GM19023 (cell line): ENCODE results near the gene LZTS3.
"Not testable (repeated sequence)": the region's sequence is repeated elsewhere in the genome, so short reads cannot be mapped to it uniquely, and the experiment has no call there.

Experiments
- ATAC-seq: cut with Tn5 transposase; IDR thresholded peaks from one replicate; pipeline ENCODE4 v1.9.1; 2021; ENCODE audit warnings: mild to moderate bottlenecking, moderate library complexity; ENCODE audit not compliant: unreplicated experiment

Gene LZTS3

GRCh38 chr20:3168829-3169590 lies 4.3 kb downstream of the LZTS3 start:
- ATAC-seq = no peak

GRCh38 chr20:3168079-3168828 lies 5.1 kb downstream of the LZTS3 start:
- no peak for ATAC-seq

DNA sequence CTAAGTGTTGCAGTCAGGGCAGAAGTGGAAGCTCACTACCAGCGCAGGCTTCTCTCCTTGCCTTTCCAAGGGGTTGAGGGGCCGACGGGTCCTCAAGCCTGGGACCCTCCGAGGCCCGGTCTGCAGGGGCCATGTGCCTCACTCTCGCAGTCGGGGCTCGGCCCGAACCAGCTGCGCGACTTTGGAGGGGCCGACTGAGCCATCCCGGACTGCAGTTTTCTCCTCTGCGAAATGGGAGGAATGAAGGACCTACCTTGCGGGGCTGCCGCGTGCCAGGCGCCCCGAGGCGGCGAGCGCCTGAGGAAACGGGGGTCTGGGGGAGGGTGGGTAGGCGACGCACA lies 5.6 kb downstream of the LZTS3 start:
- no peak for ATAC-seq

DNA sequence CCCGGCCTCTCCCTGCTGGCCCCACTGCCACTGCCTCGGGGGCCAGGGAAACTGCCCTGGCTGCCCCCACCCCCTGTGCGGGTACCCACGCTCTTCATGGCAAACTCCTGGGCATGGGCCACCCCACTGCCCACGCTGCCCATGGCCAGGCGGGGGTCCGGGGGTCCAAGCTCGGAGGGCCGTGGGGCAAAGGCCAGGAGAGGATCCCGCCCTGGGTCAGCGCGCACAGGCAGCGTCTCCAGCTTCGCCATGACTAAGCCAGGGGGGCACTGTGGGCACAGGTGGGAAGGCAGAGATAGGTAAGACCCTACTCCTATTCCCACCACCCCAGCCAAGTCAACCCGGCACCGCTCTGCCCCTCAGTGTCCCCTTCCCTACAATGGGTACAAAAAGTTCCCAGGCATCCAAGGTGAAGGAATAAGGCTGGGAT lies 6.4 kb downstream of the LZTS3 start:
- no peak for ATAC-seq

DNA sequence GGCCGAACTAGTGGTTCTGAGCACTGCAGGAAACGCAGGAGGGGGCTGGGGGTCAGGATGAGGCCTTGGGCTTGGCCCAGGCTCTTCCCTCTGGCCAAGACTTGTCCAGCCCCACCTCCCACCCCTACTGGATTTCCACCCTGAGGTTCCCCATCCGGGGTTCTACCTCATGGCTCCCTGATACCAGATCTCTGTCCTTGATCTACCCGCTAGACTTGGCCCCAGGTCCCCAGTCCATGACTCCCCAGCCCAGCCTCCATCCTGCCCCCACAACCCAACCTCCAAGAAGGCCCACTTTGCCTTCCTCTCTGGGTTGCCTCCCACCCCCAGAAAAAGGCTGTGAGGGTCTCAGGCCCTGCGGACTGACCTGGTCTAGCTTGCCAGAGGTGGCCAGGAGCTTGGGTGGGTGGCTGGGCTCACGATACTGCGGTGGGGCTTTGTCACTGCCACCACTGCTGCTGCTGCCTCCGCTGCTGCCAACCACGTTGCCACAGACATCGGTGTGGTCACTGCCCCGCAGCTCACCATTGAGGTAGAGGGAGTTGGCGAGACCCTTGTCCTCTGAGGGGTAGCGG lies 6.9 kb downstream of the LZTS3 start:
- no peak for ATAC-seq

- no peak for ATAC-seq
These were observed 7.6 kb downstream of the LZTS3 start for GRCh38 chr20:3165473-3166337.

DNA sequence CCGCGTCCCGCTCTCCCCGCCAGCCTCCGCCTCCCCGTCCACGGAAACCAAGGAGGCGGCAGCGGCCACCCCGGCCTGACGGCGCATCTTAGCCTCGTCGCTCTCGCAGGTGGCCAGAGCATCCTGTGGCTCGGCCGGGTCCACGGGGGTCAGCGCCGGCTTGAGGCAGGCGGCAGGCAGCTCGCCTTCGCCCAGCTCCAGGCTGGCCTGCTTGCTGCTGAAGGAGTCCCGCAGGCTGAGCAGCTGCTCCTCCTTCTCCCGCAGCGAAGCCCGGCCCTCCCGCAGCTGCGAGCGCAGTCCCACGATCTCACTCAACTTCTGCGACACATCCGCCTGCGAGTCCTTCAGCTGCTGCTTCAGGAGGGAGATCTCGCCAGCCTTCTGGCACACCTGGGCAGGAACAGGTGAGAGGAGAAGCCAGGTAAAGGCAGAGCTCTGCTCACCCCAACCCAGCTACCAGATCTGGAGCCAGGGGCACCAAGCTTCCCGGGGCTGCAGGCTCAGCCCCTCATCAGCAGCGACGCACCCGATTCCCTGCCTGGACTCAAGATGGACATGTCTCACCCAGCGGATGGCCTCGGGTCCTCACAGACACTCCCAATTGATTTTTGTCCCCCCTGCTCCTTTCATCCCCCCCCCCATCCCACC lies 8.5 kb downstream of the LZTS3 start:
- no peak for ATAC-seq

GRCh38 chr20:3164043-3164762 lies 9.1 kb downstream of the LZTS3 start:
- no peak for ATAC-seq

DNA sequence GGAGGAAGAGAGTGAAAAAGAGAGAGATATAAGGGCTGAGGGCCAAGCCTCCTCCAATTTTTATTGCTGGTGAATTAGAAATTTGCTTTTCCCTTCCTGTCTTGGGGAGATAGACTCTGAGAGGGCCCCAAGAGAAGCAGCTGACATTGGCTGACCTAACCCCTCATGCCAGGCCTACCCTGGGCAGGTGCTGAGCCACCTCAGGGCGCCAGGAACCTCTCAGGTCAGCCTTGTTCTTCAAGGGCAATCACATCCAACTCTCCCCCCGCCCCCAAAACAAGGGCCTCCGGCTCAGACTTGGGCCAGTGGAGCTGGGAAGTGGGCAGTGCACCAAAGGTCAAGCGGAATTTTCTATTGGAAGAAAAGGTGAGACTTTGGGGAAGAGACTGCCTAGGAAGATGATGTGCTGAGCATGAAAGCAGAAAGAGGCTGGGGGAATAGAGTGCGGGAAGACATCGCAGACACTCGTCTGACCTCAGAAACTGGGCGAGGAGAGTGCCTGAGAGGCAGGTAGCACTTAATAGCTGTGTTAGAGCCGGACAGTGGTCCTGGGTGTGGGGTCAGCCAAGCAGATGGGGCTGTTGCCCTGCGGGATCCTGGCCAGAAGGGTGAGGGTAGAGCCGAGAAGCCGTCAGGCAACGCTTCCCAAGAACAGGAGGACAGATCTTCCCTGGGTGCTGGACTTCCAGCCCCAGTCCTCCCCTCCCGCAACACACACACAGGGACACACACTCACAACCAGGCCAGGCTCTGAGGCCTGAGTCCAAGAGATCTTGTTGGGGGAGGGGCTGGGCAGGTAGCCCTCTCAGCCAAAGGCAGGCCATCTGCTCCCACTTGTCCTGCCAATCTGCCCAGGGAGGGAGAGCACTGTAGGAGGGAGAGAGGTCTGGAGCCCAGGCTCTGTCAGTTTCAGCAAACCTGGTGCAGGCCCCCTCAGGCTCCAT lies 10.0 kb downstream of the LZTS3 start:
- no peak for ATAC-seq

DNA sequence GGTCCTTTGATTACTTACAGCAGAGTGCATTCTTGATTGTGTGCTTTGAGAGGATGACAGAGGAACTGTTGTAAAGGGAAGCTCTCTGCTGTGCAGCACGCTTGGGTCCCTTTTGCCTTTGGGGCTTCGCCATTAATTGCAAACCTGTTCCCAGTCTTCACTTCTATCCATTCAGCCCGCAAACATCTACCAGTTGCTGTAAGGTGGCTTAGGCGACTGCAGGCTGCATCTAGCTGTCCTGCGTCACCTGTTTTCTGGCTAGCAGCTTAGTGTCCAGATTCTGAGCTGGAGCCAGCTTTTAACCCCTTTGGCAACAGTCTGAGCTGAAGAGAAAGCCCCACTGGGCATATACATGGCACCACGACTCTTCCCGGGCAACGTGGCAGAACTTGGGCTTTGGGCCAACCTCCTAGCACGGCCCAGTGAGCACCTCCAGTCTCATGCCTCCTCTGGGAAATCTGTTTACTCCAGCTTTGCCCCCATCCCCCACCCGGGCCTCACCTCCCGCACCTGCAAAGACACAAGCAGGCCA lies 11.2 kb downstream of the LZTS3 start:
- no peak for ATAC-seq

DNA sequence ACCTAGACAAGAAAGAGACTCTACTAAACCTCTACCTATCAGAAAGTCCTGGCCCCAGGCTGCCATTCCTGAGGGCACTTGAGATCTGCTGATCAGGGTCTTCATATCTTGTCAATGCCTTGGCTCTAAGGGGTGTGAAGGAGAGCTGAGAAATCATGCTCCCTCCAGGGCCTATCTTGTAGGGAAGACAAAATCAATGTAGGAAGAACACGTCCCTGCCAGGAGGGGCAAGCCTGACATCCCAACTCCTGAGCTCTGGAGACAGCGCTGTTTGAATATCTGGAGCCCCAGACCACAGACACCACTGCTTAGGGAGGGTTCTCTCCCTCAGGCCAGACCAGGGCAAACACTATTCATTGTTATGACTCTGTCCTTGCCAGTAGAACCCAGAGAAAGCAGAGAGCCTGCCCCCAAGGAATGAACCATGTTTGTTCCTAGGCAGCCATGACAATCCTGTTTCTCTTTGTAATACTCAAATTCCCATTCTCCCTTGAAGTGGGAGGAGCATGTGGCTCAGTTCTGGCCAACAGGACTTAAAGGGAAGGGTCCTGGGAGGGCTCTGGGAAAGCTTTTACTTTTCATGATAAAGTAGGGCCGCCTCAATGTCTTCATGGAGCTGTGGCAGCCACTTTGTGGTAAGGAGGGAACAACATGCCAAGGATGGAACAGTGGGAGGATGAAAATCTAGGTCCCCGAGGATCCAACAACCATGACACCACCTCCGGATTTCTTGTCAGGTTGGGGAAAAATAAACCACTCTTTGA lies 11.9 kb downstream of the LZTS3 start:
- ATAC-seq = no peak

DNA sequence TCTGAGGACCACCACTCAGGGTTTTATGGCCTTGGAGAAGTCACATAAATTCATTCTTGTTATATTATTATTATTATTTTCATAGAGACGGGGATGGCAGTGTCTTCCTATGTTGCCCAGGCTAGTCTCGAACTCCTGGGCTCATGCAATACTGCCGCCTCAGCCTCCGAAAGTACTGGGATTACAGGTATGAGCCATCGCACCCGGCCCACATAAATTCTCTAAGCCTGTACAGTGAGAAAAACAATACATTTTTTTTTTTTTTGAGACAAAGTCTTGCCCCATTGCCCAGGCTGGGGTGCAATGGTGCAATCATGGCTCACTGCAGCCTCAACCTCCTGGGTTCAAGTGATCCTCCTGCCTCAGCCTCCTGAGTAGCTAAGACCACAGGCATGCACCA lies 12.9 kb downstream of the LZTS3 start:
- ATAC-seq = no peak

DNA sequence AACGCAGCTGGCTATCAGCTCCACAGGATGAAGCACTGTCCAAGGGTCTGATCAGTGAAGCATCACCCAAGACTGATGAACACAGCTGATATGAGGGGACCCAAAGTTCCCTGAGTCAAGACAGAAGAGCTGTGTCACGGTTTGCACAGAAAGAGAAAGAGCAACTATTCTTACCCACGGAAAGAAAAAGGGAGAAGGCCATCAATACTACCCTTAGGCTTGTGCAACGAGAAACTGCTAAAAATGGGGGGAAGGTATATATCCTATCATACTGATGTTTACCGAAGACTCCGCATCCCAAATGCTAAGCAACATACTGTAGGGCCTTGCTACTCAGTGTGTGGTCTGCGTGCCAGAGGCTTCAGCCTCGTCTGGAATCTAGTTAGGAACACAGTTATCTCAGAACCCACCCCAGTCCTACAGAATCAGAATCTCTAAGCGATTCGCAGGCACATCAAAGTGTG lies 14.3 kb downstream of the LZTS3 start:
- ATAC-seq = no peak

DNA sequence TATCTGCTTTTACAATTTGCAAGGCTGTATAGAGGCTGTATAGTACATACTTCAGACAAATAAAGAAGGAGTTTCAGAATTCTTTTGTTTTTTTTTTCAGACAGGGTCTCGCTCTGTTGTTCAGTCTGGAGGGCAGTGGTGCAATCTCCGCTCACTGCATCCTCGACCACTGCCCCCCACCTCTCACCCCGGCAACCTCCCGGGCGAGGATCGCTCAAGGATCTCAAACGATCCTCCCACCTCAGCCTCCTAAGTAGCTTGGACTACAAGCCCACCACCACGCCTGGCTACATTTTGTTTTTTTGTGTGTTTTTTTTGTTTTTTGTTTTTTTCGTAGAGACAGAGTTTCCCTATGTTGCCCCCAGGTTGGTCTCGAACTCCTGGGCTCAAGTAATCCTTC lies 15.5 kb downstream of the LZTS3 start:
- ATAC-seq = no peak

DNA sequence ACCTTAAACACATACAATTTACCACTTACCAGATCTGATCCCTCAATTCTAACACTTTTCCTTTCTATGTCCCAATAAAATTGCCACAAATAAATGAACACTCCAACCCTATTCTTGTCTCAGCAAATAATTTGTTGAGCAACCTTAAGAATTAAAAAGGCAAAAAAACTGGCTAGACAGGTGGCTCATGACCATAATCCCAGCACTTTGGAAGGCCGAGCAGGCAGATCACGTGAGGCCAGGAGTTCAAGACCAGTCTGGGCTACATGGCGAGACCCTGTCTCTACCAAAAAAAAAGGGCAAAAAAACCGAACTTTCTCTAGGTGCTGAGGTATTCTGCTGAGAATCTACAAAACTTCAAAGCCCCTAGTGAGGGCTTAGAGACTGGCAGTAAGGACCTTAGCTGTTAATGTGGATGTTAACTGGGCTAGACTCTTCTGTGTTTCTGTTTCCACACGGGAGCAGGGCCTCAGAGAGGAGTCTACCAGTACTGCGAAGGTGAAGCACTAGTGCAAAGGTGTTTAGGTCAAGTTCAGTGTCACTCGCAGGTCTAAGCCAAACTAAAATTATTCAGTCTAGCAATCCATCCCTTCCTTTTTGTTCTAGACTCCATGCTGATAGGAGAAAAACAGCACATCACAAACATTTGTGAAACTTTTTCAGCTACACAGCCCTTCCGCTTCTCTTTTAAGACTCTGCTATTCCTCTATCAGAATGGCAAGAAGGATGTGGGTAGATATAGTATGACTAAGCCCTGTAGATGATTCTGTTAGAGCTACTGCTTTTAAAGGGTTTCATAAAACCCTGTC lies 16.3 kb downstream of the LZTS3 start:
- no peak for ATAC-seq

DNA sequence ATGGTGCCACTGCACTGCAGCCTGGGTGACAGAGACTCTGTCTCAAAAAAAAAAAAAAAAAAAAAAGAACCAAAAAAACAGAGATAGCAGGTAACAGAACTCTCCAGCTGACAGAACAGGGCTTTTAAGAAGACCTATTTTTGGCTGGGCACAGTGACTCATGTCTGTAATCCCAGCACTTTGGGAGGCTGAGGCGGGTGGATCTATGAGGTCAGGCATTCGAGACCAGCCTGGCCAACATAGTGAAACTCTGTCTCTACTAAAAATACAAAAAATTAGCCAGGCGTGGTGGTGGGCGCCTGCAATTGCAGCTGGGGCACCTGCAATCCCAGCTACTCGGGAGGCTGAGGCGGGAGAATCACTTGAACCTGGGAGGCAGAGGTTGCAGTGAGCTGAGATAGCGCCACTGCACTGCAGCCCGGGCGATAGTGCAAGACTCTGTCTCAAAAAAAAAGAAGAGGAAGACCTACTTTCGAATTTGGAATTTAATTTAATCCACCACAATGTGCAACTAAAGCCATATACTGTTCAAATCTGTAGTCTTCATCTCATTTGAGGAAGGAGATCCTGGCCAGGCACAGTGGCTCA lies 21.2 kb downstream of the LZTS3 start:
- ATAC-seq = not testable (repeated sequence)

- no peak for ATAC-seq
These were observed 22.4 kb downstream of the LZTS3 start for GRCh38 chr20:3150908-3151307.
